ENCODE measurements around the gene YIF1B.

Gene YIF1B

DNA sequence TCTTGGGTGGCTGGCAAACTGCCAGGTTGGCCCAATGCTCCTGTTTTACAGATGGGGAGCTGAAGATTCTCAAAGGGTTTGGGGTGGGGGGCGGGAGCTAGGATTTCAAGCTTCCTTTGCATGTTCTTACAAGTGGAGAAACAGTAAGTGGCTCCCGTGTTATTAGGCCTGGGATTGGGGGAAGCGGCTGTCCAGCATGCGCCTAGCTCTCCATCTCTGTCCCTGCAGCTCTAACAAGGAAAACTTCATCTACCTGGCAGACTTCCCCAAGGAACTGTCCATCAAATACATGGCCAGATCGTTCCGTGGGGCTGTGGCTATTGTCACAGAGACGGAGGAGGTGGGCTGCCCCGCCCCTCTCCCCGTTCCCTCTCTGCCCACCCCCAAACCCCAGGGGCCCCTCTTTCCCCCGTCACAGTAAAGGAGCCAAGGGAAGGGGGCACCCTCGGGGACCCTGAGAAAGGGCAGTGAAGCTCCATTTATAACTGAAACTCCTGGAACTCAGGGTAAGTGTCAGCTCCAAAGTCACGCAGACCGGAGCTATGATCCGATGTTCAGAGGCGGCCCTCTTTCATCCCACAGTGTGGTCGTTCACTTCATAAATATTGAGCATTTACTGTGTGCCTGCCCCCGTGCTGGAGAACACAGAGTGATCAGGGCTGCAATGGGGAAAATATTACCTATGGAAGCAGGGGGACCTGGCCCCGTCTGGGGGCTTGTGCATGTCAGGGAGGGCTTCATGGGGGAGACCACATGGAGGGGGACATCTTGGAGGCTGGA lies 43.7 kb upstream of the YIF1B start:
- peaks cover 36% of the 10 kb centered on the region for H3K27me3 ChIP-seq (ENCODE audit: insufficient read depth, insufficient read length)
- no peaks in the 10 kb centered on the region for H3K36me3 ChIP-seq (ENCODE audit: insufficient read depth, insufficient read length, low read length)
- no peak overlapping the region for H3K9ac ChIP-seq (ENCODE audit: insufficient read length, low read depth)
- TF ChIP-seq ZNF274 (IDR thresholded peaks at IDR 0.05; ENCODE audit: low read depth, low read length) (no peak), SUZ12 (IDR thresholded peaks at IDR 0.05; ENCODE audit: extremely low read depth, insufficient read depth, insufficient read length) (no peak), YY1 (IDR thresholded peaks at IDR 0.05; ENCODE audit: insufficient read depth, insufficient read length) (no peak)
- no peak overlapping the region for H3K4me3 ChIP-seq (ENCODE audit: insufficient read length, low read depth)
- H3K4me1 ChIP-seq (ENCODE audit: insufficient read depth, insufficient read length) = peaks cover 5% of the 10 kb centered on the region
- no peak for DNase-seq (ENCODE audit: low read depth, low spot score)
- H3K9me3 ChIP-seq (ENCODE audit: insufficient read depth, low read length) = 0 out of 2 replicates have a peak, but pooled peaks cover under 1% of the 10 kb centered on the region

DNA sequence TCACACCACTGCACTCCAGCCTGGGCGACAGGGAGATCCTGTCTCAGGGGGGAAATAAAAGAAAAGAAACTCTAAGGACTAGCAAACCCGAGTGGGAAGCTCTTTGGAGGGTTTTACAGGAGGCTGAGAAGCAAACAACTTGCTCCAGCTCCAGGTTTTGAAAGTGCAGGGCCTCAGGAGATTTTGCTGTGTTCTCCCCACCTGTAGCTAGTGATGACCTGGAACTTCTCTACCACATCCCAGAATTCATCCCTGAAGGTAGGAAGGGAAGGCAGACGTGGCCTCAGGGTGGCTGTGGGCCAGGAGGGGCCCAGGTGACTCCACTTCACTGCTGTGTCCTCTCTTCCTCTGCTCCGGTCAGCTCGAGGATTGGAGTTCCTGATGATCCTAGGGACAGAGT lies 42.3 kb upstream of the YIF1B start:
- no peak overlapping the region for H3K9ac ChIP-seq (ENCODE audit: insufficient read length, low read depth)
- H3K9me3 ChIP-seq (ENCODE audit: insufficient read depth, low read length) = no peaks in the 10 kb centered on the region
- TF ChIP-seq YY1 (IDR thresholded peaks at IDR 0.05; ENCODE audit: insufficient read depth, insufficient read length) = no peak
- TF ChIP-seq ZNF274 (IDR thresholded peaks at IDR 0.05; ENCODE audit: low read depth, low read length) = no peak
- TF ChIP-seq SUZ12 (IDR thresholded peaks at IDR 0.05; ENCODE audit: extremely low read depth, insufficient read depth, insufficient read length) = no peak
- H3K4me3 ChIP-seq (ENCODE audit: insufficient read length, low read depth) = no peak overlapping the region
- peaks cover 36% of the 10 kb centered on the region for H3K27me3 ChIP-seq (ENCODE audit: insufficient read depth, insufficient read length)
- H3K4me1 ChIP-seq (ENCODE audit: insufficient read depth, insufficient read length) = peaks cover 5% of the 10 kb centered on the region
- DNase-seq (ENCODE audit: low read depth, low spot score) = no peak
- no peaks in the 10 kb centered on the region for H3K36me3 ChIP-seq (ENCODE audit: insufficient read depth, insufficient read length, low read length)

DNA sequence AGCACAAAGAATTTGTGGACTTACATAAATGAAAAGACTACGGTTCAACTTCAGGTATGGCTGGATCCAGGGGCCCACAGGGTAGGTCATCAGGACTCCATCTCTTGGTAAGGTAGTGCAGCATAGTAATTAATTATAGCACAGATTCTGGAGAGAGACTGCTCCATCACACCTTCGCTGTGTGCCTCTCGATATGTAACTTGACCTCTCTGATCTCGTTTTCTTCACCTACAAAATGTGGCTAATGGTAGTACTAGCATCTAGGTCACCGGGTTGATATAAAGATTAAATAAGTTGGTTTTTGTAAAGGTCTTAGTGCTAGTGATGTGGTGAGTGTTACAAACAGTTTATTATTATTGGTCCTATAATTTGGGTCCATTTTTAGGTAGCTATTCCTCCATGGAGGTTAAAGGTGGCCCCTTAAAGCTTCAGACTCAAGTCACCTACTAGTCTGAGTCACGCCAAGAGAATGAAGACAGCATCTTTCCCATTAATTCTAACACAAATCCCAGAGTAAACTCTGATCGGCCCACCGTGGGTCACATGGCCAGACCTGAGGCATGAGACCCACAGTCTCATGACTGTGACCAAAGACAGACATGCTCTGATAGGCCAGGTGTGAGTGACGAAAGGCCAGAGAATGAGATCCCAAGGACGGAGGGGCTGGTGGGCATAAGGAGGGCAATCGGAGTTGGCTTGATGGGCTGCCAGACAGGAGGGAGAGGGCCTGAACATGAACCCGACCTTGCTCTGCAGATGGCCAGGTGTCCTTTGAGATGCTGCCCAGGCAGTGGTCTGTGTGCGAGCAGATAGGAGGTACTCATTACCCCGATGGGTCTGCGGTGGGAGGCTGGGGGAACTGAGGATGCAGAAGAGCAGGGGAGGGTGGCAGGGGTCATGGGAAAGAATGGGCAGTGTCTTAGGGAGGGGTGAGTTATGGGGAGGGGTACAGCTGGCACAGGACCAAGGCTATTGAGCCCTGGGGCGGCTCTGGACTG lies 40.3 kb upstream of the YIF1B start:
- H3K9ac ChIP-seq (ENCODE audit: insufficient read length, low read depth) = no peak overlapping the region
- H3K36me3 ChIP-seq (ENCODE audit: insufficient read depth, insufficient read length, low read length) = no peaks in the 10 kb centered on the region
- no peaks in the 10 kb centered on the region for H3K9me3 ChIP-seq (ENCODE audit: insufficient read depth, low read length)
- no peak for DNase-seq (ENCODE audit: low read depth, low spot score)
- H3K4me1 ChIP-seq (ENCODE audit: insufficient read depth, insufficient read length) = peaks cover 6% of the 10 kb centered on the region
- no peak for TF ChIP-seq YY1 (IDR thresholded peaks at IDR 0.05; ENCODE audit: insufficient read depth, insufficient read length)
- H3K27me3 ChIP-seq (ENCODE audit: insufficient read depth, insufficient read length) = peaks cover 30% of the 10 kb centered on the region
- H3K4me3 ChIP-seq (ENCODE audit: insufficient read length, low read depth) = no peak overlapping the region

DNA sequence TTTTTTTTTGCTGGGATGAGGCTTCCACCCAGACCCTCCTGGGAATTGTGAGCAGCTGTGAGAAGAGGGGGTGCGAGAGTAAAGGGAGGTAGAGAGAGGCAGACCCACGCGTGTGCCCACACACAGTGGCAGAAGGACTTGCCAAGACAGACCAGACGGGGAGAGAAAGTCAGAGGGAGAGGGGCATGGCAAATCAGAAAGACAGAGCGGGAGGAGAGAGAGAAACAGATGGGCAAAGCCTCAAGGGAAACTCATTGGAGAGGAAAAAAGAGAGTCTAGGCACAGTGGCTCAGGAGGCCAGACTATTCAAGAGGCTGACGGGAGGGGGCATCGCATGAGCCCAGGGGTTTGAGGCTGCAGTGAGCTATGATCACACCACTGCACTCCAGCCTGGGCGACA lies 36.9 kb upstream of the YIF1B start:
- DNase-seq (ENCODE audit: low read depth, low spot score) = no peak
- TF ChIP-seq SUZ12 (IDR thresholded peaks at IDR 0.05; ENCODE audit: extremely low read depth, insufficient read depth, insufficient read length) = no peak
- no peak for TF ChIP-seq YY1 (IDR thresholded peaks at IDR 0.05; ENCODE audit: insufficient read depth, insufficient read length)
- no peak for TF ChIP-seq ZNF274 (IDR thresholded peaks at IDR 0.05; ENCODE audit: low read depth, low read length)
- no peaks in the 10 kb centered on the region for H3K36me3 ChIP-seq (ENCODE audit: insufficient read depth, insufficient read length, low read length)
- no peak overlapping the region for H3K4me3 ChIP-seq (ENCODE audit: insufficient read length, low read depth)
- peaks cover 6% of the 10 kb centered on the region for H3K4me1 ChIP-seq (ENCODE audit: insufficient read depth, insufficient read length)
- no peak overlapping the region for H3K9ac ChIP-seq (ENCODE audit: insufficient read length, low read depth)
- no peaks in the 10 kb centered on the region for H3K9me3 ChIP-seq (ENCODE audit: insufficient read depth, low read length)
- peaks cover 7% of the 10 kb centered on the region for H3K27me3 ChIP-seq (ENCODE audit: insufficient read depth, insufficient read length)

DNA sequence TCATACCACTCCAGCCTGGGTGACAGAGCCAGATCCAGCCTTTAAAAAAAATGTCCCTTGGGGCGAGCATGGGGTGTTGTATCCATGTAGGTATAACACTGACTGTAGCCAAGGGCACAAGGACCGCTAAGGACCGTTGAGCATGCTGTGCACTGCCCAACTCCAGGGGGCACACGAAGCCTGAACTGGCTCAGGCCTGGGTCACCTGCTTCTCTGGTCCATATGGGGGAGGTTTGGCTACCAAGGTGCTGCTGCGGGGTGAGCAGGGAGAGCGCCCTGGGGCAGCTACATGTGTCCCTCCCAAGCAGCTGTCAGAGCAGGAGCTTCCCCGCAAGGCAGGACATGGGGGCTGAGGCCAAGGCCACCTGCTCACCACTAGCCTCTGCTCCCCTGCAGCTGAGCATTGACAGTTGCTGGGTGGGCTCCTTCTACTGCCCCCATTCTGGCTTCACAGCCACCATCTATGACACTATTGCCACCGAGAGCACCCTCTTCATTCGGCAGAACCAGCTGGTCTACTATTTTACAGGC lies 36.2 kb upstream of the YIF1B start:
- no peak for DNase-seq (ENCODE audit: low read depth, low spot score)
- TF ChIP-seq ZNF274 (IDR thresholded peaks at IDR 0.05; ENCODE audit: low read depth, low read length) (no peak), YY1 (IDR thresholded peaks at IDR 0.05; ENCODE audit: insufficient read depth, insufficient read length) (no peak), SUZ12 (IDR thresholded peaks at IDR 0.05; ENCODE audit: extremely low read depth, insufficient read depth, insufficient read length) (no peak)
- H3K9ac ChIP-seq (ENCODE audit: insufficient read length, low read depth) = no peak overlapping the region

DNA sequence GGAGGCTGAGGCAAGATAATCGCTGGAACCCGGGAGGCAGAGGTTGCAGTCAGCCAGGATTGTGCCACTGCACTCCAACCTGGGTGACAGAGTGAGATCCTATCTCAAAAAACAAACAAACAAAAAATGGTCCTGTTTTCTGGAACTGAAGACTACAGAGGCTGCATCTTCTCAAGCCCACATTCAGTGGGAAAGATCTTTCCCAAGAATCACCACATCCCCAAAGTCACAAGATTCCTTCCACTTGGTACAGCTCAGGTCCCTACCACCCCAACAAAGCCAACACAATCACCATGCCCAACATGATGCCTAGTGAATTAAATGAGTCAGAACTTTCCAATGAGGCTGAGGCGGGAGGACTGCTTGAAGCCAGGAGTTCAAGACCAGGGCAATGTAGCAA lies 35.1 kb upstream of the YIF1B start:
- Histone ChIP-seq H3K27me3 (ENCODE audit: insufficient read depth, insufficient read length) (no peaks in the 10 kb centered on the region), H3K9ac (ENCODE audit: insufficient read length, low read depth) (no peak overlapping the region), H3K4me1 (ENCODE audit: insufficient read depth, insufficient read length) (peaks cover 6% of the 10 kb centered on the region), H3K4me3 (ENCODE audit: insufficient read length, low read depth) (no peak overlapping the region), H3K9me3 (ENCODE audit: insufficient read depth, low read length) (no peaks in the 10 kb centered on the region), H3K36me3 (ENCODE audit: insufficient read depth, insufficient read length, low read length) (no peaks in the 10 kb centered on the region)
- DNase-seq (ENCODE audit: low read depth, low spot score) = no peak
- TF ChIP-seq ZNF274 (IDR thresholded peaks at IDR 0.05; ENCODE audit: low read depth, low read length) = no peak
- no peak for TF ChIP-seq YY1 (IDR thresholded peaks at IDR 0.05; ENCODE audit: insufficient read depth, insufficient read length)
- TF ChIP-seq SUZ12 (IDR thresholded peaks at IDR 0.05; ENCODE audit: extremely low read depth, insufficient read depth, insufficient read length) = no peak

More for the DNA sequence above, 36.2 kb upstream of the YIF1B start:
- peaks cover 7% of the 10 kb centered on the region for H3K27me3 ChIP-seq (ENCODE audit: insufficient read depth, insufficient read length)
- H3K9me3 ChIP-seq (ENCODE audit: insufficient read depth, low read length) = no peaks in the 10 kb centered on the region
- H3K4me3 ChIP-seq (ENCODE audit: insufficient read length, low read depth) = no peak overlapping the region
- no peaks in the 10 kb centered on the region for H3K36me3 ChIP-seq (ENCODE audit: insufficient read depth, insufficient read length, low read length)
- peaks cover 6% of the 10 kb centered on the region for H3K4me1 ChIP-seq (ENCODE audit: insufficient read depth, insufficient read length)

DNA sequence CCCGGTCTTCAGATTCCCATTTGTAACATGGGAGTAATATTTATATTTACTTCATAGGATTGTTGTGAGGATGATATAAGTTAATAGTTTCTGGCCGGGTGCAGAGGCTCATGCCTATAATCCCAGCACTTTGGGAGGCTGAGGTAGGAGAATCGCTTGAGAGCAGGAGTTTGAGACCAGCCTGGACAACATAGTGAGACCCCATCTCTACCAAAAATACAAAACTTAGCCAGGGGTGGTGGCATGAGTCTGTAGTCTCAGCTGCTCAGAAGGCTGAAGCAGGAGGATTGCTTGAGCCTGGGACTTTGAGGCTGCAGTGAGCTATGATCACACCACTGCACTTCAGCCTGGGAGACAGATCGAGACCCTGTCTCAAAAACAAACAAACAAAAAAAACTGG lies 31.1 kb upstream of the YIF1B start:
- Histone ChIP-seq H3K4me1 (ENCODE audit: insufficient read depth, insufficient read length) (peaks cover under 1% of the 10 kb centered on the region), H3K27me3 (ENCODE audit: insufficient read depth, insufficient read length) (no peaks in the 10 kb centered on the region), H3K4me3 (ENCODE audit: insufficient read length, low read depth) (no peak overlapping the region), H3K9me3 (ENCODE audit: insufficient read depth, low read length) (no peaks in the 10 kb centered on the region), H3K36me3 (ENCODE audit: insufficient read depth, insufficient read length, low read length) (no peaks in the 10 kb centered on the region), H3K9ac (ENCODE audit: insufficient read length, low read depth) (no peak overlapping the region)
- no peak for DNase-seq (ENCODE audit: low read depth, low spot score)
- TF ChIP-seq YY1 (IDR thresholded peaks at IDR 0.05; ENCODE audit: insufficient read depth, insufficient read length) = no peak
- no peak for TF ChIP-seq SUZ12 (IDR thresholded peaks at IDR 0.05; ENCODE audit: extremely low read depth, insufficient read depth, insufficient read length)
- TF ChIP-seq ZNF274 (IDR thresholded peaks at IDR 0.05; ENCODE audit: low read depth, low read length) = no peak

Data from NT2/D1 (cell line).